HG03135 (cell line): ENCODE measurements around the gene CFAP74.
"Not testable (repeated sequence)": the region's sequence is repeated elsewhere in the genome, so short reads cannot be mapped to it uniquely, and the experiment has no call there.

Source experiments
- ATAC-seq: cut with Tn5 transposase; IDR thresholded peaks from one replicate; pipeline ENCODE4 v1.9.1; 2021; ENCODE audit warnings: mild to moderate bottlenecking, moderate library complexity; ENCODE audit not compliant: unreplicated experiment

The CFAP74 gene

DNA sequence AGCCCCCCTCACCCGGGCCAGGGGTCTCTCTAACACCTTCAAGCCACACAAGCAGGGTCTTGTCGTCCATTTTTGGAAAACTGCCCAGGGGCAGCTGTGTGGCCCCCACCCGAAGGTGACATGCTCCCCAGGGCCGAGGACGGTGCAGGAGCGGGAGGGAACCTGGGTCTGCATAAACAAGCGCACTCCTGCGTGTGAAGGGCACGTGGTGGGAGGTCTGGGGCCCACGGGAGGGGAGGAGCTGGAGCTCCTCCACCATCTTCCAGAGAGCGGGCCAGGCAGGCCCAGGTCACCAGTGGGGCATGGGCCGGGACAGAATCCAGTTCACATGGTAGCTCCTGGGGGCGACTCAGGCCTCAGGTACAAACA lies 16.5 kb downstream of the CFAP74 start:
- no peak for ATAC-seq

DNA sequence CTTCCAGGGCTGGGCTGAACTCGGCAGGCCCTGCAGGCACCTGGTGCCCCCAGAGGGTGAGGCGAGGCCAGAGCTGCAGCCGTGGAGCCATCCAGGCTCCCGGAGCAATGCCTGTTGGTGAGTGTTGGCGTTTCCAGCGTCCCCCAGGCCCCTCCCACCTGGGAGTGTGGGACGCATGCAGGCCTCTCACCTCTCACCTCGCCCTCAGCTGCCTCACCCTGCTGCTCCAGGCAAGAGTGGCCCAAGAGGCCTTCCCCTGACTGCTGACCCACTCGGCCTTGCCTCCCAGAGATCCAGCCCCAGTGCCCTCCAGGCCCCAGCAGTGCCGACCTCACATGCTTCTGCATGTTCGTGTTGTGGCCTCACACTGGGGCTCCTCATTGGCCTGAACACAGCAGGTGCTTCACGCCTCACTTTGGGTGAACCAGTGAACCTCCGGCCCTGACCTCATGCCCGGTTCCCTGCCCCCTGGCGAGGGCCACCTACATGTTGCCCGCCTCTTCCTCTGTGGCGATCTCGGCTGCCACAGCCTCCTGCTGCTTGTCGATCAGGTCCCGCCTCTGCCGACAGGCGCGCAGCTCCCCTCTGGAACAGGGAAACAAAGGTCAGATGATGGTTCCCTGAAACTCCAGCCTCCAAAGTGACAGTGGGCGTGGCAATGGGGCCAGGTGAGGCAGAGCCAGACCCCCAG lies 17.0 kb downstream of the CFAP74 start:
- ATAC-seq, result no peak

DNA sequence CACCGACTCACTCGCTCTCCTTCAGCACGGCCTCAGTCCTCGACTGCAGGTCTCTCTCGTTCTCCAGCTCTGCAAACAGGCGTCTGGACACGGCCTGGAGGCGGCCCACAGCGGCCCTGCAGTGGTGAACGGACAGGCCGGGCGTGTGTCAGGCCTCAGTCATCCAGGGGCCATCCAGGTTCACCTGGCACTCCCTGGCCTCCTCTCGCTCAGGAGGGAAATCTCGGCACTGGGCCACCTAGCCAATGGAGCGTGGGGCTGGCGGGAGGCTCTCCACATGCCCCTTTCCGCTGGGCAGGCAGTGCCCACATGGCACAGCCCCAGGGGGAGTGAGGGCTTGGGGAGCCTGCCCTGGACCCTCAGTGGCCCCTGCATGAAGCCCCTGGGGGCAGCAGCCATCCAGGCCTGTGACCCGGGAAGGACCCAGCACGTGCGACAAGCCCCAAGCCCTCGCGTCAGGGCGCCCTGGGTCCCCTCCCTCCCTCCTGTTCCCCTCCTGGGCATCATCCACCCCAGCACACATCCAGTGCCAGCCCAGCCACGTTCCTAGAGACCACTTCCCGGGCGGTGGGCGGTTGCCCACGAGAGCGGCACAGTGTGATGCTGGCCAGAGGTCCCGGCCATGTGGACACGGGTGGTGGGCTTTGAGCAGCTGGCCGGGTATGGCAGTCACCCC lies 18.1 kb downstream of the CFAP74 start:
- ATAC-seq, result no peak

DNA sequence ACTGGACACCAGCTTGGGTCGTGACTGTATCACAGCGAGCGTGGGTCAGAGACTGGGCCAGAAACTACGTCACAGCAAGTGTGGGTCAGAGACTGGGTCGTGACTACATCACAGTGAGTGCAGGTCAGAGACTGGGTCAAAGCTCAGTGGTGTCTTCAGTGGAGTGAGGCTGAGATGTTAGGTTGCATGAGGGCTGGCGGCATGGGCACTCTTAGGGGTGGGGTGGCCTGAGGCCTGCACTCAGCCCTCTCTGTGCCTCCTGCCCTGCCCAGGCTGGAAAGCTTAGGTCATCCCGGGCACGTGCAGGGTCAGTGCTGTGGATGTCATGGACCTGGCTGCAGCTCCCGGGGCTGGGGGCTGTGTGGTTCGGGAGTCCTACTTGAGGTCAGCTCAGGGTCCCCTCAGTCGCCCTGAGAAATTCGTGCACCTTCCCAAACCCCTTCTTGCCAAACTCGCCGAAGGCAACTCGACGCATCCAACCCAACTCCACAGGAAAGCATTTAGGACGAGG lies 19.0 kb downstream of the CFAP74 start:
- ATAC-seq, result no peak

DNA sequence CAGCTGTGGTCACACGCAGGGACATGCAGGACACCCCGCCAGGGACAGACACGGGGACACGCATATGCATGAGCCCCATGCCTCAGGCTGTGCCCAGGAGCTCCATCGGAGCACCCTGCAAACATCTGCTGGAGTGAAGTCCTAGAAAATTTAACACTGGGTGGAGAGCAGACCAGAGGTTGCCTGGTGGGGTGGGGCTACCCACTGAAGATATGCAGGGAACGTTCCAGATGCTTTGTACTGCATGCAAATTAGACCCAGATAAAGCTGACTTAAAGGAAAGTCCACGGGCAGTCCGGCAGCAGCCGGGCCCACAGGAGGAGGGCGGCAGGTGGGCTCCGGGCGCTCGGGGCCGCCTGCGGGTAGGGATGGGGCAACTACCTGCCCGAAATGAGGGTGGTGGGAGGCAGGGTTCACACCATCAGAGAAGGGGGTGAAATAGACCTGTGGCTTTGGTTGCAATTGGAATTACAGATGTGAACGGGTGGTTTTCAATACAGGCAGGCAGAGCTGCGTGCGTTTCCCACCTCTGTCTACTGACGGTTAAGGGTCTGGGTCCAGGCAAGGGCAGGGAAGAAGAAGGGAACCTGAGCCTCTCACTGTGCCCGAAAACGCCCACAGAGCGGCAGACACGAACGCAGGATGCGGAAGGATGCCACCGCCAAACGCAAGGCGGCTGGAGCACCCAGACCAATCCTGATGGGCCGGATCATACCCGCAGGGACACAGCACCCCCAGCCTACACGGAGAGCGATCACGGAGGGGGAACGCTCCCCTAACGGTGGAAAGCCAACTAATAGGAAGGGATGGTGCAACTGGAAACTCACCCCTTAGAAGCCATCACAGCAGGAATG lies 21.0 kb downstream of the CFAP74 start:
- ATAC-seq, result no peak

DNA sequence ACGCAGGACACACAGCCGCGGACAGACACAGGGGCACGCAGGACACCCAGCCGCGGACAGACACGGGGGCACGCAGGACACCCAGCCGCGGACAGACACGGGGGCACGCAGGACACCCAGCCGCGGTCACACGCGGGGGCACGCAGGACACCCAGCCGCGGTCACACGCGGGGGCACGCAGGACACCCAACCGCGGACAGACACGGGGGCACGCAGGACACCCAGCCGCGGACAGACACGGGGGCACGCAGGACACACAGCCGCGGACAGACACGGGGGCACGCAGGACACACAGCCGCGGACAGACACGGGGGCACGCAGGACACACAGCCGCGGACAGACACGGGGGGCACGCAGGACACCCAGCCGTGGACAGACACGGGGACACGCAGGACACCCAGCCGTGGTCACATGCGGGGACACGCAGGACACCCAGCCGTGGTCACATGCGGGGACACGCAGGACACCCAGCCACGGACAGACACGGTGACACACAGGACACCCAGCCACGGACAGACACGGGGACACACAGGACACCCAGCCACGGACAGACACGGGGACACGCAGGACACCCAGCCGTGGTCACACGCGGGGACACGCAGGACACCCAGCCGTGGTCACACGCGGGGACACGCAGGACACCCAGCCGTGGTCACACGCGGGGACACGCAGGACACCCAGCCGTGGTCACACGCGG lies 21.8 kb downstream of the CFAP74 start:
- ATAC-seq, result not testable (repeated sequence)

DNA sequence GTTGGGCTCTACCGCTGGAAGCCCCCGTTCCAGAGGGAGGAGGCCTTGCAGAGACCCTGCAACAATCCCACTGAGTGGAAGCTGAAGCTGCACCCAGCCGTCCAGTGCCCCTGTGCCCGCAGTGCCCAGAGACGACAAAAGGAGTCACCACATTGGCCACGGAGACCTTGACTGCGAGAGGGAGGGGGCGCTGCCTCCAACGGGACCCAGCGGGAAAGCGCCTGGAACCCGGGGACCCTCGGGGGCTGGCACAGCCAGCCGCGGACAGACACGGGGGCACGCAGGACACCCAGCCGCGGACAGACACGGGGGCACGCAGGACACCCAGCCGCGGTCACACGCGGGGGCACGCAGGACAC lies 22.5 kb downstream of the CFAP74 start:
- no peak for ATAC-seq

DNA sequence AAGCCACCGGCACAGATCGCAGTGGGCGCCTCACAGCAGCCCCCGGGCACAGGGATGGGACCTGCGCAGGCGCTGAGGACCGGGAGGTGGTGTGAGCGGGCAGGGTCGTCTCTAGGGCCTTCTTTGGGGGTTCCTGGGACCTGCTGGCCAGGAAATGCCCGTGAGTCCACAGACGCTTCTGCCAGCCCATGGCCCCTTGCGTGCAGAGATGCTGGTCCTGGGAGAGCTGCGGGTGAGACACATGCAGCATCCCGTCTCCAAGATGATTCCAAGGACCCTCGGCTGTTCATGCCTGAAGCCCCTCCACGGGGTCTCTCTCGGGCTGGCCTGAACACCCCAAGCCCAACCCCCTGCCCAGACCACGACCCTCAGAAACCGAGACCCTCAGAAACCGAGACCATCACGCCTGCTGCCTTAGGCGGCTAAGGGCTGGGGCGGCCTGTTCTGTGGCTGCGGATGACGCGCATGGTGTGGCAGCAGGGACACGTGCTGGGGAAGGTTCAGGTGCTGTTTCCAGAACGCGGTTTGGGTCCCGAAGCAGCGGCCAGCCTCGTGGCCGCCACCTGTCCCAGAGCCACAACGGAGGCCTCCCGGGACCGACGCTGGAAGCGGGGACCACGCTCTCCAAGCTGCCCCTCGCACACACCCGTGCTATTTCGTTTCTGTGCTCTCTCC lies 23.0 kb downstream of the CFAP74 start:
- ATAC-seq, result no peak

DNA sequence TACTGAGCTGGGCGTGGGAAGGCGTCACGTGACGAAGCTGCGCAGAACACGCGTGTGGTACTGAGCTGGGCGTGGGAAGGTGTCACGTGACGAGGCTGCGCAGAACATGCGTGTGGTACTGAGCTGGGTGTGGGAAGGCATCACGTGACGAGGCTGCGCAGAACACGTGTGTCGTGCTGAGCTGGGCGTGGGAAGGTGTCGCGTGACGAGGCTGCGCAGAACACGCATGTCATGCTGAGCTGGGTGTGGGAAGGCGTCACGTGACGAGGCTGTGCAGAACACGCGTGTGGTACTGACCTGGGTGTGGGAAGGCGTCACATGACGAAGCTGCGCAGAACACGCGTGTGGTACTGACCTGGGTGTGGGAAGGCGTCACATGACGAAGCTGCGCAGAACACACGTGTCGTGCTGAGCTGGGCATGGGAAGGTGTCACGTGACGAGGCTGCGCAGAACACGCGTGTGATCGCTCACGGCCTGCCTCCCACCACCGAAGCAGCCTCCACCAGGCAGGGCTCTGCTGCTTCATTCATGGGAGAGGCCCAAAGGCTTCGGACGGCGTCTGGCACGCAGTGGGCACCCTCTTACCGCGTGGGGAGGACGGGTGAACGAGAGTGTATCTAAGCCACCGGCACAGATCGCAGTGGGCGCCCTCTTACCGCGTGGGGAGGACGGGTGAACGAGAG lies 24.0 kb downstream of the CFAP74 start:
- ATAC-seq, result no peak

DNA sequence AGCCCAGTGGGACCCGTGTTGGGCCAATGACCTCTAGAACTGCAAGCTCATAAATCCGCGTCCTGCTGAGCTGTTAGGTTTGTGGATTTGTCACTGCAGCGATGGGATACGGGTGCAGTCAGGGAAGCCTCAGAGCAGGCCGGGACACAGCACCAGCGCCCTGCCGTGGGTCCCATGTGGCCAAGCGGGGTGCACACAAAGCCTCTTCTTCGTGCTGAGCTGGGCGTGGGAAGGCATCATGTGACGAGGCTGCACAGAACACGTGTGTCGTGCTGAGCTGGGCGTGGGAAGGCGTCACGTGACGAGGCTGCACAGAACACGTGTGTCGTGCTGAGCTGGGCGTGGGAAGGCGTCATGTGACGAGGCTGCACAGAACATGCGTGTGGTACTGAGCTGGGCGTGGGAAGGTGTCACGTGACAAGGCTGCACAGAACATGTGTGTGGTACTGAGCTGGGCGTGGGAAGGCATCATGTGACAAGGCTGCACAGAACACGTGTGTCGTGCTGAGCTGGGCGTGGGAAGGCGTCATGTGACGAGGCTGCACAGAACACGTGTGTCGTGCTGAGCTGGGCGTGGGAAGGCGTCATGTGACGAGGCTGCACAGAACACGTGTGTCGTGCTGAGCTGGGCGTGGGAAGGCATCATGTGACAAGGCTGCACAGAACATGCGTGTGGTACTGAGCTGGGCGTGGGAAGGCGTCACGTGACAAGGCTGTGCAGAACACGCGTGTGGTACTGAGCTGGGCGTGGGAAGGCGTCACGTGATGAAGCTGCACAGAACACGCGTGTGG lies 24.7 kb downstream of the CFAP74 start:
- not testable (repeated sequence) for ATAC-seq

DNA sequence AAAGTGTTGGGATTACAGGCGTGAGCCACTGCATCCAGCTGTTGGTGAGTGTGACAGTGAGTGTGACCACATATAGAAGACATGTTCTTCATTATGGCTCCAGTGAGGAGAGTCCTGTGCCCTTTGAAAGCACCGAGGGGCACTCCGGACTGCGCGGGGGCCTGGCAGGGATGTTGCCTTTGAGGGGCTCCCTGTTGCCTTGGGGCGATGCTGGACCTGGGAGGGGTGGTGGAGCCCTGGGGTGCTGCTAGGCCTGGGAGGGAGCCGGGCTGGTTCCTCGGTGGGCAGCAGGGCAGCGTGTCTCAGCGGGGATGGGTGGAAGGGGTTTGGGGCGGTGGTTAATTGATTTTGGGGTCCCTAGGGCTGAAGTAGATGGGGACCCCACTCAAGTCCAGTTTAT lies 25.5 kb downstream of the CFAP74 start:
- ATAC-seq, result no peak

DNA sequence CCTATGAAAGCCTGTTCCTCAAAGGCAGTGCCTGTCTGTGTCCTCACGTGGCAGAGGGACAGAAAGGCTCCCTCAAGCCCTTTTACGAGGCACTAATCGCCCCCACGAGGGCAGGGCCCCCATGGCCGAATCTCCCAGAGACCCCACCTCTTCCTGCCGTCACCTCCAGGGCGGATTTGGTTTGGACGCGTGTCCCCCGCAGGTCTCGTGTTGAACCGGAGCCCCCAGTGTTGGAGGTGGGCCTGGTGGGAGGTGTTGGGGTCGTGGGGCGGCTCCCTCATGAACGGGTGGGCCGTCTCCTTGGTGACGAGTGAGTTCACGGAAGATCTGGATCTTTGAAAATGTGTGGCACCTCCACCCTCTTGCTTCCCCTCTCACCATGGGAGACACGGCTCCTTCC lies 27.6 kb downstream of the CFAP74 start:
- ATAC-seq, result no peak

DNA sequence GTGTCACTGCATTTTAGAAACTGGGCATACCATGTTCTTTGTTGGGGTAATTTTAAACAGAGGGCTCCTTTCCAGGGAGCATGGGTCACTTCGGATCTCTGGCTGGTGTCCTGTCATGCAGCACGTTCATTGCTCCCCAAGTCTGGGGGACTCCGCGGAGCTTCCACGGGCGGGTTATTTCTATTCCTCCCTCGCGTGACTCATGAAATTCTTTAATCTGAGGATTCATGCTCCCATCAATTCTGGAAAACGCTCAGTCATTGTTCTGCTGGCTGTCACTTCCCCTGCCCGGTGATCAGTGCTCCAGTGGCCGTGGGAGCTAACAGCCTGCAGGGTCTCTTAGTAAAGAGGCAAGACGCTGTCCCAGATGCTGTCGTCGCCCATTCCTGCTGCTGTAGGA lies 28.1 kb downstream of the CFAP74 start:
- no peak for ATAC-seq

DNA sequence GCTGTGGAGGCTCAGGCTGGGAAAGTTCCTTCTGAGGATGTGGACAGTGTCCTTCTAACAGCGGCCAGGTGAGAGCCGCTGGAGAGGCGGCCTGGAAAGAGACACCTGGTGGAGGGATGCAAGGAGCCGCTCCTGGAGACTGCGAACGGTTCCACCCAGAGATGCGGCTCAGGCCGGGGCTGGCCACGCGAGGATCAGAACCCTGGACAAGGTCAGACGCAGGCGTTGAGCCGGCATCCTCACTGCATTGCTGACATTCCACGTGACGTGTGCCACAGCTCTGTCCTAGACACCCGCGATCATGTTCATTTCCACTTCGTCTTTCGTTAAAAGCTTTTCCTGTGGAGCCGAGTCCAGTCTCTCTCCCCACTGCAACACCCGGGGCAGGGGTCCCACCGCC lies 28.8 kb downstream of the CFAP74 start:
- no peak for ATAC-seq

DNA sequence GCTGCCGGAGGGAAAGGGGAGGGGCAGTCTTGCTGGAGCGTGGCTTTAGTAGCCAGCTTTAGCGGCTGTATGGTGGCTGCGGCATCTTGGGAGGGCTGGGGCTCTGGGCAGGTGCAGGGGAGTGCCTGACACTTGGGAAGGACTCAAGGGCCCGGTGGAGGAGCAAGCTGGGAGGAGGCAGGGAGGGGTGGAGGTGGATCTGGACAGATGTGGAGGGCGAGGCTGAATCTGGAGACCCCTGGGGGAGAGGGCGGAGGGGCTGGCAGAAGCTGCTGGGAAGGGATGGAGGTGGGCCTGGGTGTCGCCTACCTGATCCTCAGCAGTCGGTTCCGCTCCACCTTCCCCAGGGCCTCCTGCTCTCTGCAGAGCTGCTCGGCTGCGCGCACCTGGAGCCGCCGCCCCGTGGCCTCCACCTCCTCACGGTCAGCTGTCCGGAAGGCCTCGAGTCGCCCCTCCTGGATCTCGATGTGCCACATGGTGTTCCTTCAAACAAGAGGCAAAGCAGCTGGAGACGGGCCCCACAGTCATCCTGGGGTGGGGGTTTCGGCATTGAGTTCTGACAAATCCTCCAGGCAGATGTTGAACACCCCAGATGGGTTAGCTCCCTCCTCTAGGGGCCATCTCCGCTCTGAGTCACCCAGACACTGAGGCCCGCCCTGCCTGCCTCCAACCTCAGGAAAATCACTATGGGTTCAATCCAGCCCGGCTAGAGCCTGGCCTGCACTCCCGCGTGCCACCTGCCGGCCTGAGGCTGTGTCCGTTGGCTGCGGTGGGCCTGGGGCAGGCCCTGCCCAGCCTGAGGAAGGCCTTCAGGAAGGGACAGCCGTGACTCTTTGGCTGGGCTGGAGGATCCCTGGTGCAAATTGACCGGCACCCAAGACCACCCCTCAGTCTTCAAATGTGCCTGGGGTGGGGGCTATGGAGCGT lies 29.6 kb downstream of the CFAP74 start:
- no peak for ATAC-seq

DNA sequence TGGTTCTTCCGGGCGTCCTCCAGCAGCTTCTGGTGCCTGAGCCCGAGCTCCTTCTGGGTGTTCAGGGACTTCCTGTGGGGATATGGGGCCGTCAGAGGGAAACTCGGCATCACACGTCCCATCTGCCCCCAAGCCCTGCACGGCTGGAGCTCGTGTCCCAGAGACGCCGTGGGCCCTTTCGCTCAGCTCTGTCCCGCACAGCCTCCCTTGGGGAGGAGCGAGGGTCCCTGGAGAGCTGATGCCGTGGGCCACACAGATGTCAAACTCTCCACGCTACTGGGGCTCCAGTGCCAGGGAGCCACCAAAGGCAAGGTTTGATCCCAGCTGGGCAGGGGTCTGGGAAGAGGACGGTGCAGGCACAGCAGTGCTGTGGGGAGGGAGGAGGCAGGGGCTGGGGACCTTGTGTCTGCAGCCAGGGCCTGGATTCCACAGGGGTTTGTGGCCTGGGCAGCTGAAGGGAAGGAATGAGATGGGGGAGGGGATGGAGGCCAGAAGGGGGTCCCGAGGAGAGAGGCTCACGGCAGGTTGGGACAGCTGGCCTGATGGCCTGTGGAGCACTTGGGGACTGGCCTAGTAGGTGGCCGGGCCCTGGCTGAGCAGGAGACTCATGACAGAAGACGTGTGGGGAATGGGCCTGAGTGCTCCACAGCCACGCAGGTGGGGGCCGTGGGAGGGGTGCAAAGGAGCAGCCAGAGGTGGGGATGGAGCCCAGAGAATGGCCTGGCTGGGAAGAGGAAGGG lies 30.4 kb downstream of the CFAP74 start:
- ATAC-seq, result no peak

DNA sequence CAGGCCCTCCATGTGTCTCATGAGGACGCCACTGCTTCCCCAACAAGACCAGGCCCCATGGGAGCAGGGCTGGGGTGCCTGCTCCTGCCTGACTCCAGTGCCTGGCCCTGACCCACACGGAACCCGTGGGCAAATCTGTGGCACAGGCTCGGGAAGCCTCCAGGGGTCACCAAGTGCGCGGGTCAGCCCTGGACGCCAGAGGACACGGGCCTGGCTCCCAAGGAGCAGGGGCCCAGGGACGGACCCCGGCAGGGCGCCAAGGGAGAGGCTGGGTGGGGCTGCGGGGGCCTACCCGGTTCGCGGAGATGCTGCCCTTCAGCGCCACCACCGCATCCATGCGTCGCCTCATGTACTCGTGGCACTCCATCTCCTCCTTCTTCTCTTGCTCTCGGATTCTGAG lies 31.9 kb downstream of the CFAP74 start:
- ATAC-seq, result no peak

DNA sequence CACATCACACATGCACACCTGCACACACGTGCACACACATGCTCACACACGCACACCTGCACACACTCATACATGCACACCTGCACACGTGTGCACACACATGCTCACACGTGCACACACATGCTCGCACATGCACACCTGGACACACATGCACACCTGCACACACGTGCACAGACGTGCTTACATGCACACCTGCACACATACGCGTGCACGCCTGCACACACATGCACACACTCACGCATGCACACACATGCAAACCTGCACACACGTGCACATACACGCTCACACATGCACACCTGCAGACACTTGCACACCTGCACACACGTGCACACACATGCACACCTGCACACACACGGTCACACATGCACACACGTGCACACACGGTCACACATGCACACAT lies 32.6 kb downstream of the CFAP74 start:
- no peak for ATAC-seq
